UCSD-AML1 (cell line): Measurements from ENCODE around the gene MIER2.

ENCODE experiments used
- DNase-seq: peaks from one replicate; lab custom pipeline; 2025; ENCODE audit not compliant: unreplicated experiment; lab: John Stamatoyannopoulos, UW

The MIER2 gene

DNA sequence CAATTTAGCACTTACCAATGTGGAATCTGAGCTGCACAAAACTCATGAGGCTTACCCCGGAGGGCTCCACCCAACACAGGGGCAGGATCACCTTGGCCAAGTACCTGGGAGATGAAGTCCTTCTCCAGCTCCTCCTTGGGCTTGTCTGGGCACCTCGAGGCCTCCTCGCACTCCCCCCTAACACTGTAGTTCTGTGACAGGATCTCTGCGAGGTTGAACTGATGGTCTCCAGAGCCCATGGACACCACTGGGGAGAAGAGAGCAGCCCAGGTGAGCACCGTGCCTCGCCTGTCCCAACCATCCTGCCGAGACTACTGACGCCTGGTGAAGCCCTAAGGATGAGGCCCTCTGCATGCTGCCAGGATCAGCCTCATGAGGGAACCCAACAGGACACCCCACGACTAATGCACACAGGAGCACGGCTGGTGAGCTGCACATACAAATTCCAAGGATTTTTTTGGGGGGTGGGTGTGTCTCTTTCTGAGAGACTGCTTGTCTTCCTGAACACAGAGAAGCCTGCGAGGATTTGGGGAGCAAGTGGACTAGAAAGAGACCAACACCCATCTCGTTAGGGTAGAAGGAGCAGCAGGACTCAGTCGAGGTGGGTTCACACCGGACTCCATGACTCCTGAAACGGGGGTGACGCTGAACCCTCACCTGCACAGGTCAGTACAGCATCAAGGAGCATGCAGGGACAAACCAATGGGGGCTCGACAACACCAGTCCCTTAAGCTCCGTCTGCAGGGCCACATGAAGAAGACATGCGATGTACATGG lies 10.1 kb downstream of the MIER2 start:
- DNase-seq, result no peak

DNA sequence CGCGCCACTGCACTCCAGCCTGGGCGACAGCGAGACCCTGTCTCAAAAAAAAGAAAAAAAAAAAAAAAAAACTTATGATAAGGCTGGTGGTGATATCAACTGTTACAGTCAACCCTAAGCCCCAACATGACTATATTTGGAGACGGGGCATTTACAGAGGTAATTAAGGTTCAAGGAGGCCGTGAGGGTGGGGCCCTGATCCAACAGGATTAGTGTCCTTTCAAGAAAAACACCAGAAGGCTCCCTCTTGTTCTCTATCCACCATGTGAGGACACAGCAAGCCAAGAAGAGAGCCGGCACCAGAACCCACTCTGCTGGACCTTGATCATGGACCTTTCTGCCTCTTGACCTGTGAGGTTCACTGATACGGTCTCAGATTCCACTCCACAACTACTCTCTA lies 14.1 kb downstream of the MIER2 start:
- no peak for DNase-seq

DNA sequence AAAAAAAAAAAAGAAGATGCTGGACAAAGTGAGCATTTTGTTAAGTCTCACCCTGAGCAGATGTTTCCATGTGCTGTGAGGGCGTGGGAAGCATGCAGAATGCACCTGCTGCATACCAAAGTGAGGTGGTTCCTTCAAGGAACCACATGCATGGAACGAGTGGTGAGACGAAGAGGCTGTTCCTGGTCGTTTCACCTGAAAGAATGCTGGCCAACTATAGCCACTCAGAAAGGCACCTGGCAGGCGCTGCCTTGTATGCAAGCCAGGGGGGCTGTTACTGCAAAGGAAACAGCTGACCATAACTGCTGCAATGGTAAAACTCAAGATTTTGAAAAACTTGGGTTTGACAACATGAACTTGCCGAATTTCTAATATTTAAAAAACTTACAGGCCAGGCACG lies 14.7 kb downstream of the MIER2 start:
- DNase-seq, result no peak

GRCh38 chr19:328025-328505 lies 16.5 kb downstream of the MIER2 start:
- no peak for DNase-seq

- no peak for DNase-seq
These were observed 17.1 kb downstream of the MIER2 start for GRCh38 chr19:327291-328024.

- no peak for DNase-seq
These were observed 17.7 kb downstream of the MIER2 start for GRCh38 chr19:326871-327270.

GRCh38 chr19:325937-326565 lies 18.5 kb downstream of the MIER2 start:
- no peak for DNase-seq

GRCh38 chr19:325173-325936 lies 19.2 kb downstream of the MIER2 start:
- DNase-seq, result no peak

DNA sequence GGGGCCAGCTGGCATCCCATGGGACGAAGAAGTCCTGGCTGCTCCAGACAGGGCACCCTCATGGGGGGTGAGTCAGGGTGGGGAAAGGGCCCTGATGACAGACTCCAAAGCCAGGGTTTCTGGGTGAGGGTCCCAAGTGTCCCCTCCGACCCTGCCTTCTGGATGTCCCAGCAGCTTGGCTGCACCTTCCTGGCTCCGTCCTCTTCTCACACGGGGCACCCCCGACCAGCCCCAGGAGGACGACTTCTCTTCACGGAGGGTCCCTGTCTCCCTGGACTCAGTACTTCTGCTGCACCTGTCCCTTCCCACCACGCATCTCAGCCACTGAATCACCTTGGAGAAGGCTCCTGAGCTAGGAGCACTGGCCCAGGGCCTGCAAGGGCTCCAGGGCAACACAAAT lies 19.9 kb downstream of the MIER2 start:
- no peak for DNase-seq

GRCh38 chr19:322616-323015 lies 22.0 kb downstream of the MIER2 start:
- no peak for DNase-seq

DNA sequence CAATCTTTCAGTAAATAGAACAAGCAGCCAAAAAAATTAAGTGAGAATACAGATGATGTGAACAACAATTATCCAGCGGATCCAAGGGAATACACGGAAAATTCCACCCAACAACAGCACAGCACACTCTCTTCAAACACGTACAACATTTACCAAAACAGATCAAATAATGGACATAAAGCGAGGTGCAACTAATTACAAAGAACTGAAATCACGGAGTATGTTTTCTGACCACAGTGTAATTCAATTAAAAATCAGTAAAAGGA lies 26.2 kb downstream of the MIER2 start:
- DNase-seq, result no peak

GRCh38 chr19:317710-318508 lies 26.7 kb downstream of the MIER2 start:
- no peak for DNase-seq

DNA sequence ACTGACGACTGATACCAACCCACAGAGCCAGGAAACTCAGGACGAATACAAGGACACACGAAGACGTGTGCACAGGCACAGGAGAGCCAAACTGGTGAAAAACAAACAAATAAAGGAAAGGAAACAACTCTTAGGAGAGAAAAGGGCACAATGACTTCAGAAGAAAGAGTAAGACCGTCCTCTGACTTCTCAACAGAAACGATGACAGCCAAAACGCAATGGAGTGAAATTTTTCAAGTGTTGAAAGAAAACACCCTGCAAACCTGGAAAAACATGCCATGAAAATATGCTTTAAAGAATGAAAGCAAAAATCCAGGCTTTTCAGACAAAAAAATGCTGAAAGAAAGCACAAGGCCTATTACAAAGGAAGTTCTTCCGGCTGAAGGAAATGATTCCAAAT lies 28.8 kb downstream of the MIER2 start:
- no peak for DNase-seq

DNA sequence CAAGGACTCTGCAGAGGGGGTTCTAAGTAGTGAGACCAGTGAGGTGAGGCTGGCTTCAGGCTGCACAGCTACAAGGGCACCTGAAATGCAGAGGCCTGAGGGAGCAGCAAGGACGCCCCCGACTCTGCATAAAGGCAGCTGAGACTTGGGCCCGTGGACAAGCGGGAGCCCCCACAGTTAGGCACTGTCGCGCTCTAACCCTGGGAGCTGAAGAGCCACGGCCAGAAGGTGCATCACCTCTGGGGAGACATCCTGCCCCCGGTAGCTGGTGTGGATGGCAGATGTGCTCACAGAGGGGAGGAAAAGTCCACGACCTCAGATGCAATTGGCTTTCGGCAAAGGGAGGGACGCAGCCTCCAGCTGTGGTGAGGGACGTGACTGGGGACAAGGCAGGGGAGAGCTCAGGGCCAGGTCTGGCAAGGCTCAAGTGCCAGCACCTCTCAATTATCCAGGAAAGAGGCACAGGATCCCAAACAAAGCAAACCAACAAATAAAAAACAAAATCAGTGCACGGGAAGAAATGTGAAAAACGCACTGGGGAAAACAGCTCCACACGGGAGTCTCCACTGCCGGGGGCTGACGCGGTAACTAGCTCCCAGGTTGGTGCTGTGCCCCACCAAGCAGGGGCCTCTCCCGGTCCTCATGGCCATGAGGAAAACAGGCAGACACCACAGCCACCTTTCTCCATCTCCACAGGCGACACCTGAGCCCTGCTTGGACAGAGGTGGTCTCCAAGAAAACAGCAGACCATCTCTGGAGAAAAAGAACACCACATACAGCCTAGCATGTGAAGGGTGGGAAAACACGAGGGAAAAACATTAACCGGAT lies 30.4 kb downstream of the MIER2 start:
- DNase-seq, result no peak

DNA sequence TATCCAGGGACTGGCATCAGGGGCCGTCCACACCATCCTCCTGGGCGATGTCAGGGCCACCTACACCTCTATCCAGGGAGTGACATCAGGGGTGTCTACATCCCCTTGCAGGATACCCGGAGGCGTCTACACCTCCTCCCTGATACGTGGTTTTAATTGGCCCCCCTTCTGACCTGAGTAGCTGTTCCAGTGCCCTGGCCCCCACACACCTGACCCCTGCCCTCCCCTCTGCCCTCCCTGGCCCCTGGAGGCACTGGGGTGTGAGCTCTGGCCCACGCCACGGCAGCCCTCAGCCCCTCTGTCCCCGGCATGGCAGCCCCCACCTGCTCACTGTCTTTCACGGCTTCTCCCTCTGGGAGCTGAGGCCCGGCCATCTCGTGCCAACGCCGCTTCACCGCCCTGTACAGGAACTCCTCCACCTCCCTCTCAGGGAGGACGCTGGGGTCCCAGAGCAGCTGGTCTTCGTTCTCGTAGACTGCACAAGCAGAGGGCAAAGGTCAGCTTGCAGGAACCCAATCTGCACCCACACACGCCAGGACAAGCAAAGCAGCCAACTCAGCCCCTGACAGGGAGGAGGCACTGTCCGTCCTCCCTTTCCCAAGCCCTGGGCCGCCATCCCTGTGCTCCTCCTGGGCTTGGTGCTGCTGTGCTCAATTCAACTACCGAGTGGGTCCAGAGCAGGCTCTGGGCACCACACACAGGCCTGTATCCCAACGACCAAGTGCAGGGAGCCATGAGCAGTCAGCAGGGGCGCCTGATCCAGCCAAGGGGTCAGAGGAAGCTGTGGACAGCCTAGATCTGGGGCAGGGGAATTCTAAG lies 31.2 kb downstream of the MIER2 start:
- DNase-seq, result no peak

DNA sequence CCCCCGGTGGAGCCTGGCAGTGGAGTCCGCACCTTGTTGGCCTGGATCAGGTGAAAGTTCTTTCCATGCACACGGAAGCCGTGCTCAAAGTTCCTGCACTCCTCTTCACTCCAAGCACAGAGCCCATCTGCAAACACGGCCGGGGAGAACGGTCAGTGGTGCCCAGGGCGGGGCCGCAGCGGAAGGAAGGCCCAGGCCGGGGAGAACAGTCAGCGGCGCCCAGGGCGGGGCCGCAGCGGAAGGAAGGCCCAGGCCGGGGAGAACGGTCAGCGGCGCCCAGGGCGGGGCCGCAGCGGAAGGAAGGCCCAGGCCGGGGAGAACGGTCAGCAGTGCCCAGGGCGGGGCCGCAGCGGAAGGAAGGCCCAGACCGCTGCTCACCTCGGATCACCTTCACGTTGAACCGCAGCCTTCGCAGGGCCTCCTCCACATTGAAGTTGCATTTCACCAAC lies 32.8 kb downstream of the MIER2 start:
- no peak for DNase-seq

- no peak for DNase-seq
These were observed 33.7 kb downstream of the MIER2 start for GRCh38 chr19:310781-311496.

- no peak for DNase-seq
These were observed 34.4 kb downstream of the MIER2 start for GRCh38 chr19:310141-310651.
